GM19452 (cell line): ENCODE measurements around the gene ANKRD31.
"Not testable (repeated sequence)": the region's sequence is repeated elsewhere in the genome, so short reads cannot be mapped to it uniquely, and the experiment has no call there.

Experiments used
- ATAC-seq: cut with Tn5 transposase; IDR thresholded peaks from one replicate; pipeline ENCODE4 v1.9.1; 2021; ENCODE audit not compliant: unreplicated experiment

ANKRD31 gene

DNA sequence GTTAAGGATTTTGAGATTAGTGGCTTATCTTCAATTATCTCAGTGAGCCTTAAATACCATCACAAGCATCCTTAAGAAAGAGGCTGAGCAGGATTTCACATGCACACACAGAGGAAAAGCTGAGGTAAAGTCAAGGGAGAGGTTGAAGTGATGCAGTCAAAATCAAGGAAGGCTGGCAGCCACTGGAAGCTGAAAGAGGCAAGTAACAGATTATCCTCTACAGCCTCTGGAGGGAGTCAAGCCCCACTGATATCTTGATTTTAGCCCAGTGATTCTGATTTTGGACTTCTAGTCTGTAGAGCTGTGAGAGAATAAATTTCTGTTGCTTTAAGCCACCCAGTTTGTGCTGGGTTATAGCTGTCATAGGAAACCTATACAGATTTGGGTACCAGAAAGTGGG is 80.1 kb downstream of the ANKRD31 start:
- no peak for ATAC-seq

GRCh38 chr5:75152860-75153259 is 83.8 kb downstream of the ANKRD31 start:
- ATAC-seq, result no peak

- no peak for ATAC-seq
Measured at GRCh38 chr5:75148051-75148450, 88.6 kb downstream of the ANKRD31 start.

DNA sequence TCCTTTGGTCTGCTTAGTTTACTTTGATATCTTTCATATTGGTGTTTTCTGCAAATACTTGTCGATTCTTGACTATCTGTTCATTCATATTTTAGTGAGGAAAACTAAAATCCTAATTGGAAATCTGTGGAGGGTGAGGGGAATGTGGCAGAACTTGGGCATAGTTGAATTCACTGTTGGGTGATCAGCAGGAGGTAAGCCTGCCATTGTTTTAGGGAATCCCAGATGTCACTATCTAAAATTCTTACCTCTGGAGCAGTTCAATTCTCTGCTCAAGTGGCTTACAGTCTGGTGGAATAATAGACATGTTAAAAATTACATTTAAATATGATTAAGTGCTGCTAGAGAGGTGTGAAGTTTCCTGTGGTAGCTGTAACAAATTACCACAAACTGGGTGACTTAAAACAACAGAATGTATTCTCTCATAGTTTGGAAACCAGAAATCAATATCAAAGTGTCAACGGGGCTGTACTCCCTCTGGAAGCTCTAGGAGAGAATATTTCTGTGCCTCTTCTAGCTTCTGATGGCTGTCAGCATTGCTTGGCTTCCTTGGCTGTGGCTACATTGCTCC is 94.0 kb downstream of the ANKRD31 start:
- ATAC-seq, result no peak

- no peak for ATAC-seq
Measured at GRCh38 chr5:75140277-75140676, 96.4 kb downstream of the ANKRD31 start.

DNA sequence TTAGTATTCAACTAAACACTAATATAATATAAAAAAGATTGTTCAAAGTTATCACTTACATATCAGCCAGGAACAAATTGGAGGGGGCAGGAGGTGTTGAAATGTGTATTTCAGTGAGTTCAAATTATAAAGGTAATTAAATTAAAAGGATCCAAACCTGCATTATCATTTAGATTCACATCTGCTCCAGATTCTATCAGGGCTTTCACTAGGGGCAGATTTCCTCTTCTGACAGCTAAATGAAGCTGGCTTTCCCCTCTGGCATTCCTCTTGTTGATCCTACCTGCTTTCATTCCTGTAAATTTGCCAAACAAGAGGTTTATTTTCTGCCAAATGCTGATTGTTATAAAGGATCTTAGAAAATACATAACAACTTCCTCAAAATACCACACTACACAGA is 98.0 kb downstream of the ANKRD31 start:
- no peak for ATAC-seq

- ATAC-seq, result no peak
Measured at GRCh38 chr5:75130818-75131349, 105.8 kb downstream of the ANKRD31 start.

- no peak for ATAC-seq
Measured at GRCh38 chr5:75116856-75117255, 119.8 kb downstream of the ANKRD31 start.

DNA sequence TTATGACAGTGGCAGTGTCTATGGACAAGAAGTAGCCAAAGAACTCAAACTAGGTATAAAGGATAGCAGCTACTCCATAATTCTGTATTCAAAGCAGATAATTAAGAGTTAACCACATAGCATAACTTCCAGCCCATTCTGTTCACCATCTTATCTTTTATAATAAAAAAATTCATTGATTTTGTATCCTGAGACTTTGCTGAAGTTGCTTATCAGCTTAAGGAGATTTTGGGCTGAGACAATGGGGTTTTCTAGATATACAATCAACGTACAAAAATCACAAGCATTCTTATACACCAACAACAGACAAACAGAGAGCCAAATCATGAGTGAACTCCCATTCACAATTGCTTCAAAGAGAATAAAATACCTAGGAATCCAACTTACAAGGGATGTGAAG is 122.4 kb downstream of the ANKRD31 start:
- ATAC-seq, result not testable (repeated sequence)

GRCh38 chr5:75113354-75114113 is 123.1 kb downstream of the ANKRD31 start:
- no peak for ATAC-seq

DNA sequence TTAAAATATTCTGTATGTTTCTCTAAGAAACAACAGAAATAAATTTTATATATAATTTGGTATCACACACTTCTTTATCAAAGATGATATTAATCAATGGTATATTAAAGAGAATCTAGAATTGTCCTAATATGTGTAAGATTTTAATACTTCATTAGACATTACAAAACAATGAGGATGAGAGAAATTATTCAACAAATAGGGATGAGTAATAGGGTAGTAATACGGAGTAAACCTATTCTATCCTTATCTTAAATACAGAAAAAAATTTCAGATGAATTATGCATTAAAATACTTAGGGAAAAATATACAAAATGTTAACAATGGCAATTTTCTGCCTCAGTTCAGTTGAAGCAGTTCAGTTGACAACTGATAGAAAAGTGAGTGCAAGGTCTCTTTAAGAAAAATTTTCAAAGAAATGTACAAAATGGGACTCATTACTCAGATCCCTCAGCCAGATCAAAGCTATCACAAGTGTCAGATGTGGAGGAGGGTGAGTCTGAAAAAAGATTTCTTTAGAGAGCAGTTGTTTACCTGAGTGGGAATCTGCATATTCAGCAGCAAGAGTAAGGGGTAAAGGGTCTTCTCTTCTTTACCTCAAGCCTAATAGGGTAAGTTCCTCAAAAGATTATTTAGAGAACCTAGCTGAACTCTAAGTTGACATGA is 127.6 kb downstream of the ANKRD31 start:
- ATAC-seq, result no peak

DNA sequence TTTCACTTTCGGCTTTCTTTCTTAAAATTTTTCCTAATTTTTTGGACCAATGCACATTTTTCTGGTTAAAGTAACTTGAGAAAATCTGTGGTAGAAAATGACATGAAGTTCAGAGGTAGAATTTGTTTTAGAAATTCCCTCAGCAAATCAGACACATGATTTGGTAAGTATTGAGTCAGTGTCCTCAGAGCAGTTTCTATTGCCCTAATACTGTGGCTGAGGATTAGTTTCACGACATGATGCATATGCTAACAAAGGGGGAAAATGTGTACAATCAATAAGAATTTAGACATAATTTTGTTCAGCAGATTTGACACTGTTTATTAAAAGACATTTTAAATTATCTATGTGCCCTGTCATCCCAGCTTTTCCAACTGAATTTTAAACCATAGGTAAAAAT is 128.2 kb downstream of the ANKRD31 start:
- no peak for ATAC-seq

DNA sequence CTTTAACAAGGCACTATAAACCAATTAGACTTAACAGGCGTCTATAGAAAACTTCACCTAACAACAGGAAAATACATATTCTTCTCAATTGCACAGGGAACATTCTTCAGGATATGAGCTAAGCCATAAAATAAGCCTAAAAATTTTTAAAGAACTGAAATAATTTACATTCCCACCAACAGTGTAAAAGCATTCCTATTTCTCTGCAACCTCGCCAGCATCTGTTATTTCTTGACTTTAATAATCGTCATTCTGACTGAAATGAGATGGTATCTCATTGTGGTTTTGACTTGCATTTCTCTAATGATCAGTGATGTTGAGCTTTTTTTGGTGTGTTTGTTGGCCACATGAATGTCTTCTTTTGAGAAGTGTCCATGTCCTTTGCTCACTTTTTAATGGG is 140.7 kb downstream of the ANKRD31 start:
- not testable (repeated sequence) for ATAC-seq

DNA sequence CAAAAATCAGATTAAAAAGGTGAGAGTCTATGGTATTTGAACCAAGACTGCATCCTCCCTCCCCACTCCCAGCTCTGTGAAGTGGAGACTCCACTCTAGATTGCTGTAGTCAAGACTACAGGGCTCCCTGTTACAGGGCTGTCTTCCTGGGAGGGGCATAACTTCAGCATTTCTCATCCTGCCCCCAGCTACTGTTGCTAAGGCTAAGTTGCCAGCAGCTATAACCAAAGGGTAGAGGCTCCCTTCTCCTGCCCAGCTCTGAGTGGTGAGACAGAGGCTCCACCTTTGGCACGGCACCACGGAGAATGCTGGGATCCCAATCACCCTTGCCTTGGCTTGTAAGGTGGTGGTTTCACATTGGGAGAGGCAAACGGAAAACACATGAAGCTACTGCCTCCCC is 145.1 kb downstream of the ANKRD31 start:
- no peak for ATAC-seq

DNA sequence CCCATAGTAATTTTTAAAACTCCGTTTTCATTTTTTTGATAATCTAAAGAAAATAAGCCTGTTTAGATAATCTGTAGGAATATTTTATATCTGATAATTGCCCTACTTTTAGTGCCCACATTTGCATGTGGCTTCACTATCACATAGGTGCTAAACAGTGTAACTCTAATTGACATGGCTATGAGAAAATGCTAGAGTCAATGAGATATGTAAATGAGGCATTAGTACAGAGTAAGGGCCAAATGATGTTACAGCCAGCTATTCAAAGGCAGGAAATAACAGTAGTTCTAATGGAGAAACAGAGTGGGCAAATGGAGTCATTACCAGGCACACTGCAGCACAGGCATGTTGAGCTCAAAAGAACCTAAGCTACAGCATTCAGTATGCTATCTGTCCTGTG is 147.0 kb downstream of the ANKRD31 start:
- no peak for ATAC-seq

DNA sequence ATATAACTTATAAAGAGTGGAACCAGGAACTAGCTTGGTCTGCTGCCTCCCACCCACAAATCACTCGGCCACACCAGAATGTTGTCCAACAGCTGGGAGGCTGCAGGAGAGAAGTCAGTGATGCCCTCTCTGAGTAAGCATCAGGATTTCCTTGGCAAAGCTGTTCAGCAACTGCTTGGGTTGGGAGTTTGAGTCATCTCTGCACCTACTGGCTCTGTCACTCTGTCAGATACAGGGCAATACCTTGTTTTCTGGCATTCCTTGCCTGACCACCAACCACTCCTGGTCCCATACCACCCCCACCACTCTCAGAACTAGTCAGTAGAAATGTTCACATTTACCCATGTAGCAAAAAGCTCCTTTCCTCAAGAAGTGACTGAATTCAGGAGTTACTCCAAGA is 147.5 kb downstream of the ANKRD31 start:
- no peak for ATAC-seq

DNA sequence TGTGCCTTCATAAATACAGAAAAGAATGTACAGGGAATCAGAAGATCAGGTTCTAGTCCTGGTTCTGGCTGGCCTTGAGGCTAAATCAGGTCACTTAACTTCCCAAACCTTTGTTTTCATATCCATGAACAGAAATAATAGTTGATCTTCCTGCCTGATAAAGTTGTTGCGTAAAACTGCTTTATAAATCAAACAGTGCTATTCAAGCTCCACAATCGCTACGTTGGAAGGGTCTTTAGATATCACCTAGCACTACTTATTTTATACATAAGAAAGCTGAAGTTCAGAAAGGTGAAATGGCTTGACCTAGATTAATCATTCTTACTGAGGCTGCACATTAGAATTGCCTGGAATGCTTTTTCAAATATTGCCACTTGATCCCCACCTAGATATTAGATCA is 148.0 kb downstream of the ANKRD31 start:
- no peak for ATAC-seq

GRCh38 chr5:75081510-75081909 is 155.2 kb downstream of the ANKRD31 start:
- ATAC-seq, result no peak

- ATAC-seq, result not testable (repeated sequence)
Measured at GRCh38 chr5:75079346-75079745, 157.3 kb downstream of the ANKRD31 start.

DNA sequence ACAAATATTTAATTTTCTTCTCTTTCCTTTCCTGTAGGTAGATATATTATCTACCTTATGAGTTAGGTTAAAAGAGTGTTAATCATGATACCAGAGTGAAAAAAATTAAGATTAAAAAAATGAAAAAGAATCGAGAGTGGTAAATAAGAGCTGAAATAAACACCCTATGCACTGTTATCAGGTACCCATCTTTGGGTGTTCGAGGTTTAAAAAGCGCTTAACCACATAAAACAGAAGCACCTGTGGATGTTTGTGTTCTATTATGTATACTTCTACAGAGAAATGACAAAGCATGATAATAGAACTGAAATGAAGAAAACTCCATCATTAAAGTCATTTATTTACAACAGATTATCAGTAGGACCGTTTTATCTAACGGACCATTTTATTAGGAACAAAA is 158.7 kb downstream of the ANKRD31 start:
- no peak for ATAC-seq

DNA sequence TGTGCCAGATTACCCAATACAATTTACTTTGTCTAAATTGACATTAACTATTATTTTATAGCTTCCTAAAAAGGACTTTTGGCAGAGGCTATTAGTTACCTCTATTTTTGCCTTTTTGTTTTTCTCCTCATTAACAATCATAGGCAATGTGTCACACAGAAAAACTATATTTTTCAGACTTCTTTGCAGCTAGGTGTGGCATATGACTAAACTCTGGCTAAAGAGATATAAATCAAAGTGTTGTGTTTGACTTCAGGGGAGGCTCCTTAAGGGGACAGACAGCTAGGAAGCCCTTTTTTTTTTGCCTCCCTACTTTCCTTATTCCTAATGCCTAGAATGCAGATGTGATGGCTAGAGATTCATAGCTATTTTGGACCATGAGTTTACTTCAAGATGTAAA is 164.6 kb downstream of the ANKRD31 start:
- ATAC-seq, result no peak

DNA sequence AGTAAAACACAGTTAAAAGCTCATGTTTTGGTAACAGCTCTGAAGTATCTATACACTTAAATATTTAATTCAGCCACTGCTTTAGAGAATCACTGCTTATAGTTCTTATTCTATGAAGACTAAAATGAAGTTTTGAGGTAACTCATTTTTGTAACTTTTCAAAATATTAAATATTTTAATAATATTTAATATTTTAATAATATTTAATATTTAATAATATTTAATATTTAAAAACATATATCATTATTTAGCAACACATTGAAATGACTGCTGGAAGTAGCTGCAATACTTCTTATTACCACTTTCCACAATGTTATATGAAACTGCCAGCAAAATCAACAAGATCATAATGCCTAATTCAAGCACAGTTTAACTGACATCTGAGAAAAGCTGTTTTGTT is 165.6 kb downstream of the ANKRD31 start:
- no peak for ATAC-seq
